ENCODE measurements around the gene NOMO2.
"Not testable (repeated sequence)": the region's sequence is repeated elsewhere in the genome, so short reads cannot be mapped to it uniquely, and the experiment has no call there.

NOMO2 gene

GRCh38 chr16:18573887-18574286, 12.0 kb upstream of the NOMO2 start:
- DNase-seq = not testable (repeated sequence)

GRCh38 chr16:18572973-18573372, 11.1 kb upstream of the NOMO2 start:
- DNase-seq = not testable (repeated sequence)

- not testable (repeated sequence) for DNase-seq
These were observed 9.5 kb upstream of the NOMO2 start for GRCh38 chr16:18571307-18571850.

- DNase-seq = not testable (repeated sequence)
These were observed 8.8 kb upstream of the NOMO2 start for GRCh38 chr16:18570529-18571306.

GRCh38 chr16:18560416-18561220, 1.3 kb downstream of the NOMO2 start:
- DNase-seq = not testable (repeated sequence)

- not testable (repeated sequence) for DNase-seq
These were observed 8.2 kb downstream of the NOMO2 start for GRCh38 chr16:18553671-18554070.

GRCh38 chr16:18547382-18547781, 14.5 kb downstream of the NOMO2 start:
- DNase-seq = not testable (repeated sequence)

- DNase-seq = not testable (repeated sequence)
These were observed 15.0 kb downstream of the NOMO2 start for GRCh38 chr16:18546853-18547252.

- DNase-seq = not testable (repeated sequence)
These were observed 17.4 kb downstream of the NOMO2 start for GRCh38 chr16:18544232-18545081.

GRCh38 chr16:18541912-18542311, 20.0 kb downstream of the NOMO2 start:
- not testable (repeated sequence) for DNase-seq

- not testable (repeated sequence) for DNase-seq
These were observed 24.9 kb downstream of the NOMO2 start for GRCh38 chr16:18537004-18537403.

GRCh38 chr16:18535519-18536168, 26.3 kb downstream of the NOMO2 start:
- not testable (repeated sequence) for DNase-seq

- not testable (repeated sequence) for DNase-seq
These were observed 27.6 kb downstream of the NOMO2 start for GRCh38 chr16:18534308-18534707.

GRCh38 chr16:18531323-18531722, 30.6 kb downstream of the NOMO2 start:
- not testable (repeated sequence) for DNase-seq

- not testable (repeated sequence) for DNase-seq
These were observed 31.6 kb downstream of the NOMO2 start for GRCh38 chr16:18530329-18530728.

GRCh38 chr16:18526547-18526946, 35.4 kb downstream of the NOMO2 start:
- not testable (repeated sequence) for DNase-seq

- DNase-seq = not testable (repeated sequence)
These were observed 35.9 kb downstream of the NOMO2 start for GRCh38 chr16:18525882-18526482.

GRCh38 chr16:18522637-18523036, 39.3 kb downstream of the NOMO2 start:
- DNase-seq = not testable (repeated sequence)

GRCh38 chr16:18521445-18522181, 40.3 kb downstream of the NOMO2 start:
- DNase-seq = not testable (repeated sequence)

GRCh38 chr16:18518536-18519283, 43.2 kb downstream of the NOMO2 start:
- not testable (repeated sequence) for DNase-seq

All from effector CD8-positive, alpha-beta T cell (primary cell).